GM19193 (cell line): ENCODE data around the gene KAT7.

Experiments
- POLR2A ChIP-seq: IDR thresholded peaks from 4 replicates; pipeline ENCODE4 v1.6.1; 2011; ENCODE audit not compliant: insufficient read depth, insufficient read length; ENCODE audit errors: extremely low read depth

Gene KAT7

DNA sequence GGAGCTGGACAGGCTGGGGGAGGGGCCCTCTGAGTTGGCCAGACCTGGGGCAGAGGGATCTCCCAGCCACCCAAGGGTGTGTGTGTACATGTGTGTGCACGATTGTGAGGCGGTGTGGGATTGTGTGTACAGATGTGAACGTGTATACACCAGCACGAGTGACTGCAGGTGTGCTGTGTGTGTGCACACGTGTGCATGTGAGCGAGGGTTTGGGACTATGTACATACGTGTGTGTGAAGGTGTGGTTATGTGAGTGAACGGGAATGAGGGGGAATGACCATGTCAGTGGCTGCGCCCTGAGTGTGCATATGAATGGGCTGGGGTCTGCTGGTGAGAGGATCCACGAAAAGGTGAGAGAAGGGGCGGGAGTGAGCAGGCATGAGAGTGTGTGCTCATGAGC lies 81.8 kb downstream of the KAT7 start:
- TF ChIP-seq POLR2A = no peak

DNA sequence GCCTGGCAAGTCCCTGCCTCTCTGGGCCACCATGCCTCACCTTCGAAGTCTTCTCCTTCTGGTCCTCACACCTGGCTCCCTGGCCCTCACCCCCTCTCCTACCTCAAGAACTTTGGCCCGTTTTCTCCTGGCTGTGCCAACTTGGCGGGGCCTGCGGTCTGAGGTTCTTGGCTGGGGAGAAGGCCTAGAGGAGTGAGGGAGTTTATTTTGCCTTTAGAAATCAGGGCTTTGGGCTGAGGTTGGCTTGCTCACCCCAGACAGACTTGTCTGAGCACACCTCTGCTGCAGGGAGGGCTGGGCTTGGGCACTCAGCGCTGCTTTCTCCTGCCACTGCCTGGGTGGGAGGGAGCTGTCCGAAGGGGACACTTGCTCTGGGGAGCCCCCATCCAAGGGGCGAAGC lies 82.7 kb downstream of the KAT7 start:
- TF ChIP-seq POLR2A = no peak

DNA sequence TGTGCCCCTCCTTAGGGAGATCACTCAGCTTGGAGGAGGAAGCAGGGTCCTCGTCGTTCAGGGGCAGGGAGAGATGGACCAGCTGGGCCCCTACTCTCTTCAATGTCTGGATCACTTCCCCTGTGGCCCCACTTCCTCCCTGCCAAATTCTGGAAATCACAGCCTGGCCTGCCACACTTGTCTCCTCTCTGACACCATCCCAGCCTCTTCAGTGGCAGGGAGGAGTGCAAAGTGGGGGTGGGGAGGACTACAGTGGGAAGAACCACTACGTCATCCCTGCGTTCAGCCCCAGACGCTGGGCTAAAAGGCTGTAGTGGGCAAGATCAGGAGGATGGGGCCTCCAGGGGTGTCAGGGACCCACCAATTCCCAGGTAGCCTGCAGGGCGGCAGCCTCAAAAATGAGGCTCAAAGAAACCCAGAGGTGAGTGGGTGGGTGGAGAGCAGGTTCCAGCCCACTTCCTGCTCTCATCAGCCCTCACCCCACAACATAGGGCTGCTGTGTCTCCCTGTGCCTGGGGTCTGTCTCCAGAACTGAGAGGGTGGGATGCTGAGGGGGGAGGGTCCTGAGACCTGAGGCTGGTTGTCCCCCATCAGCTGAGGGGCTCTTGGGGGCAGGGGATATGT lies 84.4 kb downstream of the KAT7 start:
- TF ChIP-seq POLR2A = no peak

DNA sequence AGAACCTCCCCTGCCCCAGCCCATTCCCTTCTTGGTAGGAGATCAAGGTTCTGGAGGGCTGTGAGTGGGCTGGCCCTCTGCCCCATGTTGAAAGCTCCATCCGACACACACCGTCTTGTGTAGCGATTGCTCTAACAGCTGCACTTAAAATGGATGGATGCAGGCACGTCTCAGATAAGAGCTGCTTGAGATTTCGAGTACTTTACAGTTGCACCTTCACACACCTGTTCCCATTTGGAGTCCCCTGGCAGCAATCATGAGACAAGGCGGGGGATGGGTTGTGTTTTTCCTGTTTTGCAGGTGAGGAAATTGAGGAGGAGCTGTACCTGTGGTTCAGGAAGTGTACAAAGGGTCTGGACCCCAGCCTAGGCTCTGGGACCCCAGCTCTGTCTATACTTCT lies 85.0 kb downstream of the KAT7 start:
- TF ChIP-seq POLR2A = no peak

DNA sequence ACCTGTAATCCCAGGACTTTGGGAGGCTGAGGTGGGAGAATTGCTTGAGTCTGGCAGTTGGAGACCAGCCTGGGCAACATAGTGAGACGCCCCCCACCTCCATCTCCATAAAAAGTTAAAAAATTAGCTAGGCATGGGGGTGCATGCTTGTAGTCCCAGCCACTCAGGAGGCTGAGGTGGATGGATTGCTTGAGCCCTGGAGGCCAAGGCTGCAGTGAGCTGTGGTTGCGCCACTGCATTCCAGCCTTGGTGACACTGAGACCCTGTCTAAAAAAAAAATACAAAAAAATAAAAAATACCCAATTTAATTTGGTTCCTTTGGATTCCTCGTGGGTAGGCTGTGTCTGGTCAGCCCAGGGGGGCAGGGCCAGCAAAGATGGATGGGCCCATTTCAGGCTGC lies 85.4 kb downstream of the KAT7 start:
- no peak for TF ChIP-seq POLR2A

DNA sequence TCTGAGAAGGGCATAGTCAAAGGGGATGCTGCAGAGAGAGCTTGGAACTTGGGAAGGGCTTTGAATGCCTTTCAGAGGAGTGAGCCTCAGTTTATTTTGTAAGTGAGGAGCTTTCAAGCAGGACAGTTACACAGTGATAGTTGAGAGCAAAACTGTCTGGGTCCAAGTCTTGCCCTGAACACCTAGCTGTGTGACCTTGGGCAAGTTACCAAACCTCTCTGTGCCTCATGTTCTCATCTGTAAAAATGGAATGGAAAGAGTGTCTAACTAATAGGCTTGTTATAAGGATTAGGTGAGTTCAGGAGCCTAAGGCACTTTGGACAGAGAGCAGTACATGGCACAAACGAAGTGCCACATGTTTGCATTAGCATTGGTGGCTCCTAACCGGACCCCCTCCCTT lies 86.4 kb downstream of the KAT7 start:
- no peak for TF ChIP-seq POLR2A

DNA sequence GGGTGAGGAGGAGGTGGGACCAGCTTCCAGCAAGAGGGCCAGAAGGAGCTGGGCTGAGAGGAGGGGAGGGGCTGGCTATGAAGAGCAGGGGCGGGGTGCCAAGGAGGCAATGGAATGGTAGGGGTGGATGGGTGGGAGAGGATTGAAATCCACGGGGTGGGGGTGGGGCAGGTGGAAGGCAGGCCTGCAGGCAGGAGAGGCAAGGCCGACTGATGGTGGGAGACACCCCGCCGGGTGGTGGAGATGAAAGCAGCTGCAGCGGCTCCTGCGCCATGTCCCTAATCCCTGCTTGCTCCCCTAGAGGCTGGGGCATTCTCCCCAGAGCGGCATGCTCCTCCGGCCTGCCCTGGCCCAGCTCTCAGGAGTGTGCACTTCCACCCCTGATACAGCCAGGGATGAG lies 87.2 kb downstream of the KAT7 start:
- TF ChIP-seq POLR2A = no peak

DNA sequence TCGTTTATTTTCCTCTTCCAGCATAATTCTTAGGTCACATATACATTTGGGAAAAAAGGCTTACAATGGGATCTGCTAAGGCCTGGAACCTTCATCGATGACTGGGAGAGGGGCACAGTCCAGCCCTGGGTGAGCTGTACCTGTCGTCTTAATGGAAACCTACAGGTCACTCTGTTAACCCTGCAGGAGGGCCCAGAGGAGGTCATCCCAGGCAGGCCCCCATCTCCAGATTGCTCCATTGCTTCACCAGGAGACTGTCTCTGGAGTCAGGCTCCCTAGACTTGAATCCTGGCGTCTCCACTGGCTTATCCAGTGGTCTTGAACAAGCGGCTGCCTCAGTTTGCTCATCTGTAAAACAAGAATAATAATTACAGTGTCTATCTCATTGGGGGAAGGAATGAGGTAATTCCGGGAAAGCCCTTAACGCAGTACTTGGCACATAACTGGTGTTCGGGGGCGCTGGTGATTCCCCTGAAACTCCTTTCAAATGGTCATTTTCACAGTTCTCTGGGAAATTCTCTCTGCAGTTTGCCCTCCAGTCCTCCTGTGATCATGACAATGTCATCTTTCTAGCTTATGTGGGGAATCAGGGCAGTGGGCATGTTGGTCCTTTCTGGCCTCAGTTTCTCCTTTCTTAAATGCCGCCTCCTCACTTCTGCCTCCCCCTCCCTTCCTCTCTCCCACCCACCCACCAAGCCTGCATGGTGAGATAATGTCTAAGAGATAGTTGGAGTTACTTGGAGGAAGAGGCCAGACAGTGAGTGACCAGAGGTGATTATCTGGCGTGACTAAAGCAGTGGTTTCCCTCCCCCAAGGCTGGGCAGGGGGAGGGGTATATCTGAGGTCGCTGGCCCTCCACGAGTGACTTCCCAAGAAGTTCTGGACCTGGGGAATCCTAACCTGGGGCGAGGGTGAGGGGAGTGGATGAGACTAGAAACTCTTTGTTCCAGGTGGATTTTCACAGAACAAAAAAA lies 90.7 kb downstream of the KAT7 start:
- no peak for TF ChIP-seq POLR2A

DNA sequence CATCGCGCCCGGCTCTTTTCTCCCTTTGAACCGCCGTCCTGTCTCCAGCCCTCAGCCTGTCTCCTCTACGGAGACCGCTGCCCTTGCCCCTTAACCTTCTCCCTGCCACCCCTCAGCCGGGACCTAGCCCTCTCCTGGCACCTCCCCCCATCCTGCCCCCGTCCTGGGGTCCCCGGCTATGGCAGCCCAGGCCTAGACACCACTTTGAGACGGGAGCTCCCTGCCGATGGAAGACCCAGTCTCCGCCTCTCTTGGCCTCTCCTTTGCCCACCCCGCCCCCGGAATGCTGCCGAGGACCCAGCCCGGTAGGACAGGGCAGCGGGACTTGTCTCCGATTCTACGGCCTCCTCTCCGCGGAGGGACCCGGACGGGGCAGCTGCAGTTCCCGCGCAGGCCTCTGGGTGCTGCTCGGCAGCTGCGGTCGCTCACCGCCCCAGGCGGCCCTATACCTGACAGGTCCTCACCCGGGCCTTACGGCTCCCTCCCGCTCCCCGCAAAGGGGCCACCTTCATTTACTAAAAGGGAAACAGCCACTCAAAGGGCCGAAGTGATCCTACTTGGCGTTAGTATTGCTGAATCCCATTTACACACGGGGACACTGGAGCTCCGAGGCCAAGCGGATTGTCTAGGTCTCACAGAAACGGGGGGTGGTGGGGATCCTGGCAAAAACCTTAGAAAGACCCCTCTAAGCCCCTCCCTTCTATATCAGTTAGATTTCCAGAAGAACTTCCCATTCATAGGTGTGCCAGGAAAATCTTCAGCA lies 92.0 kb downstream of the KAT7 start:
- no peak for TF ChIP-seq POLR2A

DNA sequence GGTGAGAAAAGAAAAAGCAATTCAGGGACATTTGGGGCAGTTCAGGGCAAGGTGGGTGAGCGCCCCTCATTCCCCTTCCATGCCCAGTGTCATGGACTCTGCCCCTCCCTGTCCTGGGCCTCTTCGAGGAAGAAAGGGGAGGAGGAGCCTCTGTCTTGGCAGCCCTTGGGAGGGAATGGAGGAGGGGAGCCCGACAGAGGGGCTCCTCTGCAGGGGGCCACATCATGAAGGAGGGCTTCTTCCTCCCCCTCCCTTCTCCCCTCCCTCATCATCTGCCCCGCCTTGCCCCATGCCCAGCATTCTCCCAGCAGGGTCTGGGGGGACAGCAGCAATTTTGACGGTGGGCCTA lies 92.5 kb downstream of the KAT7 start:
- TF ChIP-seq POLR2A = no peak

DNA sequence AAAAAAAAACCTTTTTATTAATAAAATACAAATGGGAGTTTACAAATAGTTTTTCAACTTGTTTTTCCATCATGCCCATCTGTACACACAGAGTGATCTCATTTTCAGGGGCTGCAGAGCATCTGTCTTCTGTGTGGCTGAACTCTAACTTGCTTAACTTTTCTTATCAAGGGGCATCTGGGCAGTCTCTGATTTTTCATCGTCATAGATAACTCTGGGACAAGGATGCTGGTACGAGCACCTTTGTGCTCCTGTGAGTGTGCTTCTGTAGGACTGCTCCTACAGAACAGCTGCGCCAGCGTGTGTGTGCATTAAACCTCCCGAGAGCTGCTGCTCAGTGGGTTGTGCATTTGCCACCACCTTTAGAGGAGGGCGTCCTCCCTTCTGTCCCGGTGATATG lies 94.0 kb downstream of the KAT7 start:
- no peak for TF ChIP-seq POLR2A
